Activated T-cell treated with anti-CD3 and anti-CD28 coated beads, Interleukin-2, amount 50 U/mL, for 24 hours (primary cell): Measurements from ENCODE around the gene RAI1.

Source experiments
- DNase-seq: peaks from one replicate; pipeline ENCODE4 v3.0.0-alpha.2; 2020
- H3K27ac Mint-ChIP-seq: 2 replicates; pipeline ENCODE4 v1.8.0; 2020; ENCODE audit warnings: mild to moderate bottlenecking, mixed read lengths
- H3K27me3 Mint-ChIP-seq: 2 replicates; pipeline ENCODE4 v1.8.0; 2020; ENCODE audit warnings: mixed read lengths
- H3K36me3 Mint-ChIP-seq: 2 replicates; pipeline ENCODE4 v1.8.0; 2020; ENCODE audit warnings: low read depth, mixed read lengths
- H3K4me1 Mint-ChIP-seq: 2 replicates; pipeline ENCODE4 v1.8.0; 2020; ENCODE audit warnings: low read depth, mixed read lengths
- H3K4me3 Mint-ChIP-seq: 2 replicates; pipeline ENCODE4 v1.8.0; 2020; ENCODE audit warnings: mild to moderate bottlenecking, moderate library complexity, mixed read lengths
- H3K9me3 Mint-ChIP-seq: 2 replicates; pipeline ENCODE4 v1.8.0; 2020; ENCODE audit warnings: mixed read lengths

RAI1 gene

GRCh38 chr17:17820463-17821158, 139.4 kb downstream of the RAI1 start:
- H3K27ac Mint-ChIP-seq, result peak overlapping the region; percentile 84
- no peaks in the 10 kb centered on the region for H3K9me3 Mint-ChIP-seq
- no peak for DNase-seq
- no peaks in the 10 kb centered on the region for H3K27me3 Mint-ChIP-seq
- peaks cover 73% of the 10 kb centered on the region for H3K36me3 Mint-ChIP-seq
- peak overlapping the region; percentile 44 for H3K4me3 Mint-ChIP-seq
- H3K4me1 Mint-ChIP-seq, result peaks cover 70% of the 10 kb centered on the region

GRCh38 chr17:17822189-17822588, 140.9 kb downstream of the RAI1 start:
- Mint-ChIP-seq H3K4me3 (peak overlapping the region; percentile 55), H3K27ac (peak overlapping the region; percentile 47), H3K36me3 (peaks cover 75% of the 10 kb centered on the region), H3K4me1 (peaks cover 86% of the 10 kb centered on the region), H3K9me3 (no peaks in the 10 kb centered on the region), H3K27me3 (no peaks in the 10 kb centered on the region)
- DNase-seq, result no peak

DNA sequence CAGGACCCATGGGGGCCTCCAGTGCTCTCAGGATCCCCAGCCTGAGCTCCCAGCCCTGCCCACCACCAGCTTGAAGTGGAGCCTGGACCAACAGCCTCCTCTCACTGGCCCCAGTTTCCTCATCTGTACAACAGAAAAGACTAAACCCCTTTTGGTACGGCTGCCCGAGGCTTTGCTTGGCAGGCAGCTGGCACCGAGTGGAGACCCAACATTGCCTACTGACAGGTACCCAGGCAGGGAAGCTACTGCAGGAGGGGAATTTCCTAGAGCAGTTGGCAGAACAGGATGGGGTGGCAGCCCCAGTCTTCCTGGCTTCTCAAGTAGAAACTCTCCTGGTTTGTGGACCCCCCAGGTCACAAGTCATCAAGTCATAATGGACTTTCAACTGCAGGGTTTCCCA, 141.4 kb downstream of the RAI1 start:
- Mint-ChIP-seq H3K27ac (peak overlapping the region; percentile 47), H3K36me3 (peaks cover 75% of the 10 kb centered on the region), H3K9me3 (no peaks in the 10 kb centered on the region), H3K4me1 (peaks cover 90% of the 10 kb centered on the region), H3K27me3 (no peaks in the 10 kb centered on the region), H3K4me3 (peak overlapping the region; percentile 55)
- no peak for DNase-seq

DNA sequence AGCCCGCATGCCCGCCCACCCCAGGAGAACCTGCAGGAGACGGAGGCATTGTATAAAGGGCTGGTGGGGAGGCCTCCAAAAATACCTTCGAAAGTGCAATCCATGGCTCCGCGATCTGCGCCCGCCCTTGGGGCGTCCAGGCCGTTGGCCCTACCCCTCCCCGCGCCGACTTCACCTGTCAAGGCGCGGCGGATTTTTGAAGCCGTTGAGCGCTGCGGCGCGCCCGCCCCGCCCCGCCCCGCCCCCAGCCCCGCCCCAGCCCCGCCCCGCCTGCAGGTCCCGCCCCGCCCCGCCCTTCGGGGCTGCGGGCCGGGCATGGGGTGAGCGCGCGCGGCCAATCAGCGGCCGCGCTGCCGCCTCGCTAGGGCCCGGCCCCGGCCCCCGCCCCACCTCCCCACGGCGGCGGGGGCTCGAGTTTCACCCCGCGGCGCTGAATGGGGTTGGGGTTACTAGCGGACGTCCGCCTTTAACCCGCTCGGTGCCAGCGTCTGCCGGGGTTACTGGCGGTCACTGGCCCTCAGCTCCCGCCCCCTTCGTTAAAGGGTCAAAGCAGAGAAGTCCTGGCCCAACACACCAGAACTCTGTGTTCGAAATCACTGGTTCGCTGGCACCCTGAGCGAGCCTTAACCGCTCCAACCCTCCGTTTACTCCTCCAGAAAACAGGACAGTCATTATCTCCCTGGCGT, 142.3 kb downstream of the RAI1 start:
- Mint-ChIP-seq H3K27ac (peak overlapping the region; percentile 96), H3K27me3 (no peaks in the 10 kb centered on the region), H3K4me1 (peaks cover 96% of the 10 kb centered on the region), H3K9me3 (no peaks in the 10 kb centered on the region), H3K36me3 (peaks cover 75% of the 10 kb centered on the region), H3K4me3 (peak overlapping the region; percentile 60)
- DNase-seq, result peak; percentile 86

DNA sequence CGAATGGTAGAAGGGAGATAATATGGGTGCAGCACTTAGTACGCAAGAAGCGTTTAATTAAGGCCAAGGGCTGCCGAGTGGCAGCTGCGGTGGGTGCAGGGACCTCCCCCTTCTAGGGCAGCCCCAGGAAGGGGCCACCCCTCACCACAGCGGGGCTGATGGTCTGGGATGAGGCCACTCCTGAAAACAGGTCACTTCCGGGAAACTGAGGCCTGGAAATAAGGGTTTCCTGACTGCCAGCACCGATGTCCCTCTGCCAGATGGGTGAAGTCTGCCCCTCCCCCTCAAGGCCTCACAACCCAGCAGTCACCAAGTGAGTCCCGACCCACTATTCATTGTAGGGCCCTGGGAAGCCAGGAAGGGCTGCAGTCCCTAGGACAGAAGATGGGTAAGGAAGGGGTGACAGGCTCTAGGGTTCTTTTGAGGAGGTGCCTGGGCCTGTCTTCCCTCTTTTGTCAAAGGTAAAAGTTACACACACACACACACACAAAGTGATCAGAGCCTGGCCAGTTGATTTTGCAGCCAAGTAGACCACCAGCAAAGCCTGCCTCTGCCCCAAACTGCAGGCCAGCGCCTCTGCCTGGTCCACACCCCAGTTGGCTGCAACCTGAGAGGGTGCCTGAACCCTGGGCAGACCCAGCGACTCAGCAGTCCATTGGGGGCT, 143.0 kb downstream of the RAI1 start:
- Mint-ChIP-seq H3K36me3 (peaks cover 72% of the 10 kb centered on the region), H3K4me3 (peak overlapping the region; percentile 60), H3K4me1 (peaks cover 91% of the 10 kb centered on the region), H3K27ac (peak overlapping the region; percentile 96), H3K27me3 (no peaks in the 10 kb centered on the region), H3K9me3 (no peaks in the 10 kb centered on the region)
- DNase-seq, result no peak

- H3K27me3 Mint-ChIP-seq, result no peaks in the 10 kb centered on the region
- H3K4me3 Mint-ChIP-seq, result peak overlapping the region; percentile 60
- H3K4me1 Mint-ChIP-seq, result peaks cover 89% of the 10 kb centered on the region
- no peaks in the 10 kb centered on the region for H3K9me3 Mint-ChIP-seq
- H3K36me3 Mint-ChIP-seq, result peaks cover 71% of the 10 kb centered on the region
- no peak for DNase-seq
- H3K27ac Mint-ChIP-seq, result peak overlapping the region; percentile 96
Observed at GRCh38 chr17:17824783-17825614, 143.7 kb downstream of the RAI1 start.

DNA sequence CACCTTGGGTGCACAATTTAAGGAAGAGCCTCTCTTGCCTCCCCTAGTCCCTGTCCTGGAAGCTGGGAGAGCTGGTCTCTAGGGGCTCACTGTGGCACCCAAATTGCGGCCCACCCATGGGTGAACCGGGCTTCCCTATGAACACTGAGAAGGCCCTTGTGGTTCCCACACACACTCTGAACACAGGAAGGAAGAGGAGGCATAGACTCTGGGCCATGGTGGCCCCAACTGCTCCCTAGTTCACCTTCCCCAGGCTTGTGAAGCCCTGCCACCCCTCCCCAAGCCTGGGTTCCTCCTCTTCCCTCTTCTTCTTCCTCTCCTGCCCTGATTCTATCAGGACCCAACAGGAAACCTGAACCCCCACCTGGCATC, 145.1 kb downstream of the RAI1 start:
- Mint-ChIP-seq H3K36me3 (peaks cover 73% of the 10 kb centered on the region), H3K9me3 (no peaks in the 10 kb centered on the region), H3K4me1 (peaks cover 86% of the 10 kb centered on the region), H3K27ac (peak overlapping the region; percentile 96), H3K27me3 (no peaks in the 10 kb centered on the region), H3K4me3 (peak overlapping the region; percentile 47)
- DNase-seq, result no peak

GRCh38 chr17:17826942-17827785, 145.9 kb downstream of the RAI1 start:
- no peaks in the 10 kb centered on the region for H3K27me3 Mint-ChIP-seq
- H3K4me1 Mint-ChIP-seq, result peaks cover 84% of the 10 kb centered on the region

DNA sequence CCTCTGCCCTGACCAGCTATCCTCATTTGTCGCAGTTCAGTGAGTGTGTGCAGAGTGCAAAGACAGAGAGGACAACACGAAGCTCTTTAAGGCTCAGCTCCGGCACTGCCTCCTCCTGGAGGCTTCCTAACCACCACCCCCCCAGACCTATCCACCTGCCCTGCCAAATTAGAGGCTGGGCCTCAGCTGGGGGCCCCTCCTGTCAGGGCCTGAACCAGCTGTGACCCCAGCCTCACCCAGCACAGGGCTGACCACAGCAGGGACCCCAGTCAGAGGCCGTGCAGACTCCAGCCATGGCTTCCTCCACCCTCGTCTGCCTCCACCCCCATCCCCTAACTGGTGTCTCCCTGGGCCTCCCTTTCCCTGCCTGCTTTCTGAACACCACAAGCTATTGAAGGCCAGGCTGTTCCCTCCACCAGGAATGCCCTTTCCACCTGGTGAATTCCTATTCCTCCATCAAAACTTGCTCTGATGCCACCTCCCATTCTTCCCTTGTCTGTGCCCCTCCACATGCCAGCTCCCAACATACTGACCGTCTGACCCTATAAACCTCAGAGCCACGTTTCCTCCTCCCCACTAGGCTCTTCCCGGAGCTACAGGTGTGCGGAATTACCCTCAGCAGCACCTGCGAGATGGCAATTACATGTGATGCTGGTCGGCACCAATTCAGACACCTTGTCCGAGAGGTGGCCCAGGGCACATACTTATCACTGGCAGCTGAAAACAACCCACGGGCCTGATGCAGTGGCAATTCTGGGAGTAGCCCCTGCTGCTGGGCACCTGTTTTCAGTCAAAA, 146.8 kb downstream of the RAI1 start:
- H3K9me3 Mint-ChIP-seq, result no peaks in the 10 kb centered on the region
- peaks cover 80% of the 10 kb centered on the region for H3K4me1 Mint-ChIP-seq
- H3K27ac Mint-ChIP-seq, result no peak overlapping the region
- peaks cover 70% of the 10 kb centered on the region for H3K36me3 Mint-ChIP-seq
- H3K4me3 Mint-ChIP-seq, result no peak overlapping the region
- DNase-seq, result no peak
- no peaks in the 10 kb centered on the region for H3K27me3 Mint-ChIP-seq

More at GRCh38 chr17:17826942-17827785, 145.9 kb downstream of the RAI1 start:
- Mint-ChIP-seq H3K27ac (peak overlapping the region; percentile 96), H3K4me3 (peak overlapping the region; percentile 47), H3K9me3 (no peaks in the 10 kb centered on the region), H3K36me3 (peaks cover 75% of the 10 kb centered on the region)
- no peak for DNase-seq

DNA sequence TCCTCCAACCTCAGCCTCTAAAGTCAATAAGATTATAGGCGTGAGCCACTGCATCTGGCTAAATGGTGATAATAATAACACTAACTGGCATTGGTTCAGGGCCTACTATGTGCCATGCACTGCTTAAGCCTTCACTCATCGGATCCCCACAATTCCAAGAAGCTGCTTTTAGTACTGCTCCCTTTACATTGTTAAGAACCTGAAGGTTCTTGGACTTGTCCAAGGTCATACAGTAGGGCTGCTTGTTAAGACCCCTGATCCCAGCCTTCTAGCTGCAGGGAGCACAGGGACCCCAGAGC, 149.0 kb downstream of the RAI1 start:
- Mint-ChIP-seq H3K4me3 (no peak overlapping the region), H3K9me3 (no peaks in the 10 kb centered on the region), H3K27me3 (no peaks in the 10 kb centered on the region), H3K27ac (peak overlapping the region; percentile 8), H3K36me3 (peaks cover 86% of the 10 kb centered on the region), H3K4me1 (peaks cover 80% of the 10 kb centered on the region)
- DNase-seq, result no peak

GRCh38 chr17:17830740-17831207, 149.5 kb downstream of the RAI1 start:
- H3K36me3 Mint-ChIP-seq, result peaks cover 88% of the 10 kb centered on the region
- peaks cover 80% of the 10 kb centered on the region for H3K4me1 Mint-ChIP-seq
- no peak for DNase-seq
- H3K4me3 Mint-ChIP-seq, result no peak overlapping the region
- no peaks in the 10 kb centered on the region for H3K9me3 Mint-ChIP-seq
- peak overlapping the region; percentile 53 for H3K27ac Mint-ChIP-seq
- no peaks in the 10 kb centered on the region for H3K27me3 Mint-ChIP-seq

DNA sequence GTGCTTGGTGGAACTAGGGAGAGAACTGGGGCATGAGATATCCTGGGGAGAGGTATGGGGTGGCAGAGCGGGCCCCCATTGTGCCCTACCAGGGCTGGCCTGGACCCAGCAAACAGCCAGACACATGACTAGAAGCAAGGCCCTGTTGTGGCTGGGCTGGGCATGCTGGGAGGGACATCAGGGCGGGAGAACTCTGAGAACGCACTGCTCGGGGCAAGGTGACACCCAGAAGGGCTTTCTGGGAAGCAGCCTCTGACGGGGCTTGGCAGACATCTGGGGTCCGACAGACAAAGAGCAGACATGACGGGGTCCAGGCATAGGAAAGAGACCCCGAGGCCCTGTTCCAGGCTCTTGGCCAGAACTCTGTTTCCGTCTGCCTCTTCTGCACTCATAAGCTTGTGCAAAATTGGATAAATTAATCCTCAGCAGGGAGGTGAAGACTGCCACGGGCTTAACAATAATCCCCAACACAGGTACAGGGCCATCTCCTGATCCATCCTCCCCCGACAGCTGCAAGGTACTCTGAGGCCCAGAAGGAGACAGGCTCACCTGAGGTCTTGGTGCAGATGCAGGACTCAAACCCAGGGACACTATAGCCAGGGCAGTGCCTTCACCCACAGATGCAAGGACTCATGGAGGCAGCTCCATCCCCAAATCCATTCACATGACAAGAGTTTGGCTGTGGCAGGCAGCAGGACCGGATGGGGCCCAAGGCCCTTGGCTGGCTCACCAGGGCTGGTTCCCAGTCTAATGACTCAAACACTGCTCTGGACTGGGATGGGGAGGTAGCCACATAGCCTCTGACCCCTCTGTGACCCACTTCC, 150.2 kb downstream of the RAI1 start:
- H3K9me3 Mint-ChIP-seq, result no peaks in the 10 kb centered on the region
- peaks cover 77% of the 10 kb centered on the region for H3K4me1 Mint-ChIP-seq
- no peak for DNase-seq
- no peak overlapping the region for H3K4me3 Mint-ChIP-seq
- peaks cover 85% of the 10 kb centered on the region for H3K36me3 Mint-ChIP-seq
- H3K27me3 Mint-ChIP-seq, result no peaks in the 10 kb centered on the region
- H3K27ac Mint-ChIP-seq, result peak overlapping the region; percentile 53
